HepG2 (cell line): ENCODE data around the gene CROCC. TPM values are rescaled to one million over a fixed set of nuclear protein-coding genes. Genes with fewer than 3 reads are reported as not detected.

Experiments used
- ATAC-seq: fragments of 200-7000 bp; cut with Tn5 transposase; 3 replicates; pipeline ENCODE4 v1.9.1; 2020; ENCODE audit warnings: mild to moderate bottlenecking, moderate library complexity
- BruUV-seq: library from RNA; stranded (reverse); fragments of 400-500 nt; replicated peaks from 2 replicates; lab custom pipeline; 2021; lab: Mats Ljungman, UMichigan
- CTCF ChIA-PET: fragments of 300-600 bp; formaldehyde crosslinking; extraction: SDS; loops from one replicate; lab custom pipeline; 2021; ENCODE audit warnings: low total read pairs, inconsistent platforms, low intra/inter-chr PET ratio; lab: Yijun Ruan, JAX
- POLR2A ChIA-PET: fragments of 350-600 bp; sonication (Branson Sonifier 250); formaldehyde crosslinking; loops from one replicate; lab custom pipeline; 2020; ENCODE audit warnings: antibody characterized with exemption, inconsistent platforms; lab: Yijun Ruan, JAX
- DNase-seq: peaks from one replicate; pipeline ENCODE4 v3.0.0-alpha.2; 2015; ENCODE audit warnings: low spot score
- FAIRE-seq: peaks from 3 replicates; lab custom pipeline; 2011; peaks lifted over from hg19 to GRCh38; lab: Jason Lieb, UNC
- H2AFZ ChIP-seq: one replicate; pipeline ENCODE4 v1.6.1; 2011; ENCODE audit warnings: low read length, inconsistent platforms
- H3K27ac ChIP-seq: fragments of 300-600 bp; 3 replicates; pipeline ENCODE4 v1.8.0; 2011; ENCODE audit warnings: mixed run types, mild to moderate bottlenecking, mixed read lengths, low read length, inconsistent platforms; ENCODE audit not compliant: insufficient read depth; ENCODE audit errors: extremely low read length
- H3K27me3 ChIP-seq, 2 experiments: fragments of 200-600 bp in 1 of 2; 2 replicates in 1 of 2; 3 replicates in 1 of 2; pipeline versions ENCODE4 v1.6.0 to v1.8.0; 2011; ENCODE audit warnings: low read length in 2 of 2, mild to moderate bottlenecking in 2 of 2, moderate library complexity in 2 of 2, inconsistent platforms in 1 of 2; ENCODE audit not compliant: insufficient read depth in 2 of 2, control insufficient read depth in 1 of 2
- H3K36me3 ChIP-seq, 2 experiments: fragments of 200-600 bp in 1 of 2; replicated peaks in 1 of 2; 2 replicates in 1 of 2; 3 replicates in 1 of 2; pipeline versions ENCODE4 v1.5.1 to v1.8.0; 2011; ENCODE audit warnings: low read length in 2 of 2, inconsistent platforms in 1 of 2; ENCODE audit not compliant: insufficient read depth in 2 of 2, control insufficient read depth in 1 of 2
- H3K4me1 ChIP-seq: 2 replicates; pipeline ENCODE4 v1.5.1; 2012; ENCODE audit warnings: low read length, inconsistent platforms; ENCODE audit not compliant: insufficient read depth
- H3K4me2 ChIP-seq: 2 replicates; pipeline ENCODE4 v1.6.0; 2011; ENCODE audit warnings: low read depth, low read length, inconsistent platforms
- H3K4me3 ChIP-seq, 3 experiments: fragments of 200-600 bp in 1 of 3; sonication (generic), shearing (Covaris generic) in 1 of 3; replicated peaks in 1 of 3; 2 replicates each; pipeline ENCODE4 v1.5.1; 2011 to 2016; ENCODE audit warnings: low read length in 3 of 3, inconsistent platforms in 2 of 3, low read depth in 2 of 3, mild to moderate bottlenecking in 2 of 3, control low read depth in 1 of 3, mixed read lengths in 1 of 3; ENCODE audit not compliant: insufficient read depth in 1 of 3
- H3K79me2 ChIP-seq: one replicate; pipeline ENCODE4 v1.6.1; 2011; ENCODE audit warnings: low read length, inconsistent platforms; ENCODE audit not compliant: insufficient read depth
- H3K9ac ChIP-seq: 2 replicates; pipeline ENCODE4 v1.6.0; 2011; ENCODE audit warnings: mild to moderate bottlenecking, low read depth, low read length, inconsistent platforms; ENCODE audit not compliant: insufficient read depth
- H3K9me3 ChIP-seq: 2 replicates; pipeline ENCODE4 v1.5.1; 2012; ENCODE audit warnings: mild to moderate bottlenecking, low read length
- H4K20me1 ChIP-seq: 2 replicates; pipeline ENCODE4 v1.6.0; 2011; ENCODE audit warnings: inconsistent platforms, mild to moderate bottlenecking, low read length, moderate library complexity; ENCODE audit not compliant: insufficient read depth
- ARNTL ChIP-seq: sonication (generic); formaldehyde crosslinking; IDR thresholded peaks from 2 replicates; pipeline ENCODE4 v1.4.0; 2020; ENCODE audit warnings: mild to moderate bottlenecking, missing genetic modification reagents
- DNMT3B ChIP-seq: conservative IDR thresholded peaks from 2 replicates; pipeline ENCODE4 v1.6.1; 2016; ENCODE audit warnings: missing biosample characterization, control low read depth
- NAIF1 ChIP-seq: sonication (generic); formaldehyde crosslinking; IDR thresholded peaks from 2 replicates; pipeline ENCODE4 v1.5.0; 2020; ENCODE audit warnings: mild to moderate bottlenecking, missing genetic modification reagents, borderline replicate concordance
- NR2C2 ChIP-seq: sonication (generic); formaldehyde crosslinking; IDR thresholded peaks from 2 replicates; pipeline ENCODE4 v1.4.0; 2020; ENCODE audit warnings: missing genetic modification reagents, mild to moderate bottlenecking, moderate library complexity, borderline replicate concordance
- TOE1 ChIP-seq: sonication (generic); formaldehyde crosslinking; IDR thresholded peaks from 2 replicates; pipeline ENCODE4 v1.4.0; 2020; ENCODE audit warnings: mild to moderate bottlenecking, missing genetic modification reagents
- WGBS: methylation state at CpG from one replicate; pipeline ENCODE4 v1.1.6; 2017; ENCODE audit warnings: low lambda C conversion rate; 5-methylcytosine and 5-hydroxymethylcytosine counted together
- in situ Hi-C: cut with HindIII; loops from 2 replicates; pipeline ENCODE4 v1.10.0; 2017; ENCODE audit warnings: low pct_unique_long_range_greater_than_20kb; ENCODE audit not compliant: extremely low pct_ligation_motif_present
- intact Hi-C: fragments of 100-400 bp; cut with micrococcal nuclease; formaldehyde crosslinking; loops from one replicate; pipeline ENCODE4 v1.10.0; 2022; ENCODE audit not compliant: unreplicated experiment
- polyA plus RNA-seq, 8 experiments: library from polyadenylated mRNA; depleted of rRNA in 3 of 8; stranded (reverse) in 7 of 8; unstranded in 1 of 8; fragments of >200 nt; fragmentation: Illumina TruSeq in 4 of 8; extraction: Trizol in 4 of 8; gene quantifications; 2 replicates each; pipeline versions ENCODE4 v1.2.1 to v1.2.3, GENCODE V29; 2011 to 2016; ENCODE audit warnings: low read depth in 4 of 8, missing spikeins in 1 of 8, mixed read lengths in 1 of 8; ENCODE audit not compliant: insufficient read depth in 1 of 8
- total RNA-seq, 5 experiments: library from RNA; depleted of rRNA; stranded (reverse); fragments of >200 nt; fragmentation: Illumina TruSeq; extraction: Trizol; gene quantifications; 2 replicates each; pipeline ENCODE4 v1.2.3, GENCODE V29; 2016; ENCODE audit warnings: low read depth in 1 of 5
- TF ChIP-seq, protein P1 (sequence below): sonication (generic); formaldehyde crosslinking; IDR thresholded peaks from 2 replicates; pipeline ENCODE4 v1.5.0; 2020; ENCODE audit warnings: missing genetic modification reagents
- TF ChIP-seq, protein P2 (sequence below): sonication (generic); formaldehyde crosslinking; IDR thresholded peaks from 2 replicates; pipeline ENCODE4 v1.8.0; 2022; ENCODE audit warnings: mild to moderate bottlenecking, missing genetic modification reagents, moderate library complexity
- TF ChIP-seq, protein P3 (sequence below): sonication (generic); formaldehyde crosslinking; IDR thresholded peaks from 2 replicates; pipeline ENCODE4 v1.4.0; 2020; ENCODE audit warnings: missing genetic modification reagents; ENCODE audit errors: not compliant biosample characterization

CROCC gene
- total and polyA plus RNA-seq, 2 of the 13 experiments (the other 11 are each of a cell fraction or from before 2014, with no cell fraction given) = 7.8 to 15.5 TPM

DNA sequence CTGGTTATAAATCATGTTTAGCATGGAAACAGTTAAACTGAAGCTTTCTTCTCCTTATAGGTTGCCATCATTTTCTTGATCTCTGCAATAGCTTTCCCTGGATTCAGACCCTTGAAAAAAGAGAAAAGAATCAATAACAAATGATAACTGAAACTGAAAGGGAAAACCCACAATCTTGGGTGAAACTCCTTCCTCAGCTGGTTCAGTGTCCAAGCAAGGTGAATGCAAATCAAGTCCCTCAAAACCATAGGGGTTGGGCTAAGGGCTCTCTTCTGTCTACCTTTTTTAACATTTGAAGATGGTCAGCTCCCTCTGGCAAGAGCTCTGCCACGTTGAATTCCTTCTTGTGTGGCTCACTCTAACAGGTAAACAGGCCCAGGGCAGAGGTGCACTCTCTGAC lies 97.1 kb downstream of the CROCC start:
- H3K36me3 ChIP-seq = peaks cover 26 to 38% of the 10 kb centered on the region in 2 experiments; a peak in 4 of 5 replicates
- no peak overlapping the region for H3K4me2 ChIP-seq
- no peak overlapping the region for H3K4me3 ChIP-seq
- no peaks in the 10 kb centered on the region for H3K27me3 ChIP-seq
- 64% methylated on average over 1 of the region's 1 CpG for WGBS
- H3K27ac ChIP-seq = no peak overlapping the region
- no peaks in the 10 kb centered on the region for H3K79me2 ChIP-seq
- no peak for DNase-seq
- TF ChIP-seq, protein P1, sequence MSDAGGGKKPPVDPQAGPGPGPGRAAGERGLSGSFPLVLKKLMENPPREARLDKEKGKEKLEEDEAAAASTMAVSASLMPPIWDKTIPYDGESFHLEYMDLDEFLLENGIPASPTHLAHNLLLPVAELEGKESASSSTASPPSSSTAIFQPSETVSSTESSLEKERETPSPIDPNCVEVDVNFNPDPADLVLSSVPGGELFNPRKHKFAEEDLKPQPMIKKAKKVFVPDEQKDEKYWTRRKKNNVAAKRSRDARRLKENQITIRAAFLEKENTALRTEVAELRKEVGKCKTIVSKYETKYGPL = no peak
- TF ChIP-seq, protein P2, sequence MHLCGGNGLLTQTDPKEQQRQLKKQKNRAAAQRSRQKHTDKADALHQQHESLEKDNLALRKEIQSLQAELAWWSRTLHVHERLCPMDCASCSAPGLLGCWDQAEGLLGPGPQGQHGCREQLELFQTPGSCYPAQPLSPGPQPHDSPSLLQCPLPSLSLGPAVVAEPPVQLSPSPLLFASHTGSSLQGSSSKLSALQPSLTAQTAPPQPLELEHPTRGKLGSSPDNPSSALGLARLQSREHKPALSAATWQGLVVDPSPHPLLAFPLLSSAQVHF (CRISPR knock-in tag) = no peak
- TF ChIP-seq DNMT3B (CRISPR knock-in tag) (no peak), TOE1 (CRISPR knock-in tag) (no peak), ARNTL (CRISPR knock-in tag) (no peak), NAIF1 (CRISPR knock-in tag) (no peak), NR2C2 (no peak)
- TF ChIP-seq, protein P3, sequence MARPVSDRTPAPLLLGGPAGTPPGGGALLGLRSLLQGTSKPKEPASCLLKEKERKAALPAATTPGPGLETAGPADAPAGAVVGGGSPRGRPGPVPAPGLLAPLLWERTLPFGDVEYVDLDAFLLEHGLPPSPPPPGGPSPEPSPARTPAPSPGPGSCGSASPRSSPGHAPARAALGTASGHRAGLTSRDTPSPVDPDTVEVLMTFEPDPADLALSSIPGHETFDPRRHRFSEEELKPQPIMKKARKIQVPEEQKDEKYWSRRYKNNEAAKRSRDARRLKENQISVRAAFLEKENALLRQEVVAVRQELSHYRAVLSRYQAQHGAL = no peak
- H3K9me3 ChIP-seq = no peaks in the 10 kb centered on the region
- BruUV-seq = no TSS peak
- H4K20me1 ChIP-seq = no peaks in the 10 kb centered on the region
- no peak for ATAC-seq
- ChIA-PET POLR2A (no interaction called here), CTCF (no interaction called here)
- intact Hi-C loops (no loop called here), in situ Hi-C loops (no loop called here)
- no peak overlapping the region for H3K9ac ChIP-seq
- H3K4me1 ChIP-seq = 0 out of 2 replicates have a peak, but pooled peaks cover 12% of the 10 kb centered on the region
- no peak for FAIRE-seq
- H2AFZ ChIP-seq = no peak overlapping the region
